HG02884 (cell line): Measurements from ENCODE around the gene HOXC11.

Experiments used
- ATAC-seq: cut with Tn5 transposase; IDR thresholded peaks from one replicate; pipeline ENCODE4 v1.9.1; 2021; ENCODE audit warnings: mild to moderate bottlenecking, moderate library complexity; ENCODE audit not compliant: unreplicated experiment

HOXC11 gene

DNA sequence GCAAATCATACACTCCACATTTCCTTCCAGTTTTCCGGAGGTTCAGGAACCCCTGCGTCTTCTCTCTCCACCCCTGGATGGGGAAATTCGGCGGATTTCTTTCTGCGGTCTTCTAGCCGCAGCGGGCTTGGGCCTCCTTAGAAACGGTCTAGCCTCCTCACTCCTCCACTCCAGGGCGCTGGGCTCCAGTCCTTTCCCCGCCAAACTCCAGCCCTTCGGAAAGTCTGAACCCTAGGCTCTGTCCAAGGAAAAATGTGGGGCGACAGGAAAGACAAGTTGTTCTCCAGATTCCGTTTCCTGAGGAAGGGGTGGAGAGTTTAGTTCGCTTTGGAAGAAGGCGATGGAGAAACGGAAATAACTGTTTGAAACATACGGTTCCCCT, 10.6 kb downstream of the HOXC11 start:
- no peak for ATAC-seq

DNA sequence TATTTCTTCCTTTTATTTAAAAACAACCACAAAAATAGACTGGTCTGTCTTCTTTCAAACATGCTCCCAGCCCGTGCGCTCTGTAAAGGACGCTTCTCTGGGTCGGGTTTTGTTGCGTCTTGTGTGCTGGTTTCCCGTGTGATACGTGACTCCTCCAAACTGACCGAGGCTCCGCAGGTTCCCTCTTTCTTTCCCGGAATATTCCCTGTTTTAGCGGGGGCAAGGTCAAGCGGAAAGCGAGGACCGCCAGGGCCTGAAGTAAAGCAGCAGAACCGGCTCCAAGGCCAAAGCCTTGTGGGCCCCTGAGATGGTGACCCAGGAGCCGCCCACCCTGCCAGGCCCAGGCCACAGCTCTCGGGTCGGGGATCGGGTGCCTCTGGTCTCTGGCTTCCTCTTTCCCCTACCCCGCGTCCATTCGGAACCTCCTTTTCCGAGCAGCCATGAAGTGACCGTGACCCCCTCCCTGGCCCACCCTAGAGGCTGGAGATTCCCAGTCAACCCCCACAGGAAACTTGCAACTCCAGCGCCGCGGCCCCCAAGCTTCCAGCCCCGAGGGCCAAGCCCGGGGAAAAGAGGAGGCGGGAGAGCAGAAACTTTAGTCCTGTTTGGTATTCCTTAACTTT, 11.1 kb downstream of the HOXC11 start:
- no peak for ATAC-seq

DNA sequence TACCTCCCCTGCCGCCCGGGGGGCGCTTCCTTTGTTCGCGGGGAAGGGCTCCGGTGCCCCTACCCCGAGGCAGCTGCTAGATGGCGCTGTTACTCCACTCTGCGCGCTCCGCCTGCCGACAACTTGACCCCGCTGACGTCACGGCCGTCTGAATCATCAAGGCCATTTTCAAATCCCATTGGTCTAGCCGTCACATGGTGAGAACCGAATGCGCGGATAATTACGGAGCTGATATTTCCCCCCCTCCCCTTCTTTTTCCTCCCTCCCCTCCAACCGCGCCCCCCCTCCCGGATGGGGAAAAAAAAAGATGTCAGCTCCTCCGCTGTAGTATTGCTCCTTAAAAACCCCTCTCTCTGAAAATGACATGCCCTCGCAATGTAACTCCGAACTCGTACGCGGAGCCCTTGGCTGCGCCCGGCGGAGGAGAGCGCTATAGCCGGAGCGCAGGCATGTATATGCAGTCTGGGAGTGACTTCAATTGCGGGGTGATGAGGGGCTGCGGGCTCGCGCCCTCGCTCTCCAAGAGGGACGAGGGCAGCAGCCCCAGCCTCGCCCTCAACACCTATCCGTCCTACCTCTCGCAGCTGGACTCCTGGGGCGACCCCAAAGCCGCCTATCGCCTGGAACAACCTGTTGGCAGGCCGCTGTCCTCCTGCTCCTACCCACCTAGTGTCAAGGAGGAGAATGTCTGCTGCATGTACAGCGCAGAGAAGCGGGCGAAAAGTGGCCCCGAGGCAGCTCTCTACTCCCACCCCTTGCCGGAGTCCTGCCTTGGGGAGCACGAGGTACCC, 12.2 kb downstream of the HOXC11 start, which contains the start of gene HOXC10:
Gene HOXC10, plus strand, starts transcription at position 246 of the 791 bp plus-strand sequence. Its CDS starts 114 bp downstream, at position 360.
- peak; percentile 62 for ATAC-seq

DNA sequence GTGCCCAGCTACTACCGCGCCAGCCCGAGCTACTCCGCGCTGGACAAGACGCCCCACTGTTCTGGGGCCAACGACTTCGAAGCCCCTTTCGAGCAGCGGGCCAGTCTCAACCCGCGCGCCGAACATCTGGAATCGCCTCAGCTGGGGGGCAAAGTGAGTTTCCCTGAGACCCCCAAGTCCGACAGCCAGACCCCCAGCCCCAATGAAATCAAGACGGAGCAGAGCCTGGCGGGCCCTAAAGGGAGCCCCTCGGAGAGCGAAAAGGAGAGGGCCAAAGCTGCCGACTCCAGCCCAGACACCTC, 12.7 kb downstream of the HOXC11 start:
- no peak for ATAC-seq

DNA sequence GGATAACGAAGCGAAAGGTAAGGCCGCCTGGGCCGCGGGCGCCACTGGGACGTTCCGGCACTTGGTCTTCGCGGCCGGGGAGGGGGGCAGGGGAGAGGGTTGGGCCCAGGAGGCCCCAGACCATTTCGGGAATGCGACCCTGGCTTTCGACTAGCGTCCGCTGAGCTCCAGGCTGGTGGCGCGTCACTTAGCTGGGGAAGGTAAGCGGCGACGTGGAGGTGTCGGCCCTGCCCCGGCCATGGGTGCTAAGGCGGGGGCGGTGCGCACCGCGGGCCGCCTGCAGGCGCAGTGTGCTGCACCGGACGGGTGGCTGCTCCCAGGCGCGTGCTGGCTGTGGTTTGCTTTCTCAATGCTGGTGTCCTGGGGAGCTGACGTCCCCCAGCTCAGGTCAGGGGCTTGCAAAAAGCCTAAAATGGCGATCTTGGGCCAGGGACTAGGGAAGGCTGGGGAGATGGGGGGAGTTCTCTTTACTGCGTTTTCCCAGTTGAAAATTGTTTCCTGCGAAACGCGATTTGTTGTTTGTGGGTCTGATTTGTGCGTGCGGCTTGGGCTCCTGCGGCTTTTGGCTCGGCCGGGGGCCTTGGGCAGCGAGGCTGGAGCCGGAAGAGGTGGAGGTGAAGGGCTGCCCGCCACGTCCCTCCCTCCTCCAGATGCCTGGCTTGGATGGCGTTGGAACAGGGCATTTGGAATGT, 13.2 kb downstream of the HOXC11 start:
- ATAC-seq = no peak

DNA sequence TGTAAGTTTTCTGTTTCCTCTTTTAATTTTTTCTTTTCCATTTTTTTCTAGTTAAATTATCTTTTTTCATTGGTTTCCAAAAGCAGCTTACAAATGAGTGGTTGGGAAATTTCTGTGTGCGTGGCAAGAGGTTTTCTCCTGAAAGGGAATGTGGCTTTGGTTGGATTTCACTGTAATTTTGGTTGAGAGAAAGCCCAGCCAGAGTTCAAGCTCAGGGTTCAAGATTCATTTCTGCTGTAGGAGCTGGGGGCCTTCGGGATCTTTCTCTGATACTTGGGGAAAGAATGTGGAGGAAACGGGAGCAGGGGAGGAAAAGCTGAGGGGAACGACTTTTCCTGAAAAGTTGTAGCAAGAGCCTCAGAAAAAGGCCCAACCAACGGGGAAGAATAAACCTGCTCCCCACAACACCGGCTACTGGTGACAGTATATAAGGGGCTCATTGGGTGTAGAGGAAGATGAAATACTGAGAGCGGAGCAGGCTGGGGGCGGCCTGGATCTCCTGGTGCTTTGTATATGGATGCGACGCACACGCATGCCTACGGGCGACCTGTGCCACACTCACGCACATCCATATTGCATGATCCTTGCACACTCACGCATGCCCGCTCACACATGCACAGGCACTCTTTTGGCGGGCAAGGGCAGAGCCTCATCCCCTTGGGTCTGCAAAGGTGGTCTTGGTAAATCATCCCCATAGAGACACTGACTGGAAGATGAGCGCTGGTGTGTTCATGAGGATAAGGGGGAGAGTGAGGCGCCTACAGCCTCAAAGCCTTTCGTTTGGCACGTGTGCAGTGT, 14.0 kb downstream of the HOXC11 start:
- no peak for ATAC-seq

DNA sequence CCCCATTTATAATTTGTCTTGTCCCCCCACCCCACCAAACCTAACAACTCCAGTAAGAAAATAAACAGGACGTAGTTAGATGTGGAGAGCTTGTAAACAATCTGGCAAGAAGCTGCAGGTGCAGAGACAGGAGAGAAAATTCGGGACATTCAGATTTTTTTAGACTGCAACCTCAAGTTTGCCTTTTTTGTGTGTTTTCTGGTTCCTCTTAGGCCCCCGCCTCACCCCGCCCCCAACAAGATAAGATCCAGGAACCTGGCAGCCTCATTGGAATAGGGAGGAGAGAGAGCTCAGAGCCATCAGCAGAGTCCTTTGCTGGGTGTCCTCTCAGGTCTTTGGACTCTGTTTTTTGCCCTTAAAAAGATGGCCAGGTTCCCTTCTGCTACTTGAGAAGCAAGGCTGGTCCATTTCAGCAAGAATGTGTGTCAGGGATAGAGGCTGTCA, 14.9 kb downstream of the HOXC11 start:
- no peak for ATAC-seq

DNA sequence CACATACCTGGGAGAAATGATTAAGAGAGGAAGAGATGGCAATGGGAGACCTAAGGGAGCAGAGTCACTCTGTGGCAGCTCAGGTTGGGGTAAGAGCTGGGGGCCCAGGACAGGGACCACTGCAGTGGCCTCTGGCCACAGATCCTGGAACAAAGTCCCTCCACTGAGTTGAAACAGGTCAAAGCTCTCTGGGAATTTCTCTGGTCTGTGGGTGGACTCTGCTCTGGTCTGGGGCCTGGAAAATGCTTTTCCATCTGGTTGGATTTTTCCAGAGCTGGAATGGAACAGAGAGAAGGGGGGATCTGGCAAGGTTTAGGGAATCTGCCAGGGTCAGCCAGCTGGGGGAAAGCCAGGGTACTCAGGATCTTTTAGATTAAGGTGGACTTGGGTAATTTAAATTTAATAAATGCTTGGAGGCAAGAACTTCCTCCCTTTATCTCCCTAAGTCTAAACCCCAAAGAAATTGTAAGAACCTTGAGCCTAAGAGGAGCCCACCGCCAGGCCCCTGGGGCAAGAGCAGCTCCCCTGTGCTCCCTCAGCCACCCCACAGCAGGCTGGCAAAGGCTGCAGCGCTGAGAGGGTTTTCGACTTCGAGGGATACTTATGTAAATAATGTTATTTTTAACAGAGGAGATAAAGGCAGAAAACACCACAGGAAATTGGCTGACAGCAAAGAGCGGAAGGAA, 15.8 kb downstream of the HOXC11 start:
- ATAC-seq = no peak

DNA sequence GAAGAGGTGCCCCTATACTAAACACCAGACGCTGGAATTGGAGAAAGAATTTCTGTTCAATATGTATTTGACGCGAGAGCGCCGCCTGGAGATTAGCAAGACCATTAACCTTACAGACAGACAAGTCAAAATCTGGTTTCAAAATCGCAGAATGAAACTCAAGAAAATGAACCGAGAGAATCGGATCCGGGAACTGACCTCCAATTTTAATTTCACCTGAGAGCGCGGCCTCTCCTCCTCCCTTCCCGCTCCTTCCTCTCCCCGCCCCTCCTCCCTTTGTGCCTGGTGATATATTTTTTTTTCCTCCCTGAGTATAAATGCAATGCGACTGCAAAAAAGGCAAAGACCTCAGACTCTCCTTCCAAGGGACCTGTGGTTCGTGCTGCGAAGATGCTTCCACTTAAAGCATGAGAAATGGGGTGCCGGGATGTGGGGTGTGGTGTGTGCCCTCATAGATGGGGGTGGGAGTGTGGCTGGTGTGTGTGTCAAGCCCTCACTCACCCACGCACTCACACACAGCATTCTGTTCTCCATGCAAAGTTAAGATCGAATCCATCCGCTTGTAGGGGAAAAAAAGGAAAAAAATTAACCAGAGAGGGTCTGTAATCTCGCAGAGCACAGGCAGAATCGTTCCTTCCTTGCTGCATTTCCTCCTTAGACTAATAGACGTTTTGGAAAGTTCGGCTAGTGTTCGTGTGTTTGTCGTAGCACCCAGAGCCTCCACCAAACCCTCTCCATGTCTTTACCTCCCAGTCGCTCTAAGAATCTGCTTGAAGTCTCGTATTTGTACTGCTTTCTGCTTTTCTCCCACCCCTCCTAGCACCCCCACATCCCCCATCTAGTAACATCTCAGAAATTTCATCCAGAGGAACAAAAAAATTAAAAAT, 16.5 kb downstream of the HOXC11 start:
- no peak for ATAC-seq

DNA sequence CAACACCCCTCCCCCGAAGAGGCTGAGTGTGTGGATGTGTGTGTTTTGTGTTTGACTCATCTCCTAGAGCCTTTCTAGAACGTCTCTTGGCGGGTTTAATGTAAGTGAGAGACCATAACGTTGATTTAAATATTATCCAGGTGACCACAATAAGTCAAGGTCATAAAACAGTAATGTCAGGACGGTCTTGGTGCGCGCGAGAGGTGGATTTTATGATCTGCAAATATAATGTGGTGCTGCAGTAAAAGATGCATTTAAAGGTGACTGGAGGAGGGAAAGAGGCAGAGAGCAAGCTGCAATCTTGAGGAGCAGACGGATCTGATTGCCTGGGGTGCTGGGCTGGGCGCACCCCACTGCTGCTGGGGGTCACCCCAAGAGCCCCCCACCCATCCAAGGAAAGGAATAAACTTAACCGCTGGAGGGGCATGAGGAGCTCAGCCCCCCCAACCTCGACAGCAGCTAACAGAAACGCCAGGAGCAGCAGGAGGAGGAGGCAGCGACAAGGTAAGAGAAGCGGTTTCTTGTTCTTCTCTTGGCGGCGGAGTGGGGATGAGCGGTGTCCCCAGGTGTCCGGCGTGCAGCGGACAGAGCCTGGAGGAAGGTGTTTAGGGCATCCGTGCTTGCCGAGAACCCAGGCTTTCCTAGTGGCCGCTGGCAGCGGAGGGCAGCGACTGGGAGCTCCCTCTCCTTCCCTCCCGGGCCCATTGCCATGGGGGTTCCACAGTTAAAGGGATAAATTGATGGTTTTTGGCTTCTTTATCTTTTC, 17.6 kb downstream of the HOXC11 start:
- no peak for ATAC-seq

DNA sequence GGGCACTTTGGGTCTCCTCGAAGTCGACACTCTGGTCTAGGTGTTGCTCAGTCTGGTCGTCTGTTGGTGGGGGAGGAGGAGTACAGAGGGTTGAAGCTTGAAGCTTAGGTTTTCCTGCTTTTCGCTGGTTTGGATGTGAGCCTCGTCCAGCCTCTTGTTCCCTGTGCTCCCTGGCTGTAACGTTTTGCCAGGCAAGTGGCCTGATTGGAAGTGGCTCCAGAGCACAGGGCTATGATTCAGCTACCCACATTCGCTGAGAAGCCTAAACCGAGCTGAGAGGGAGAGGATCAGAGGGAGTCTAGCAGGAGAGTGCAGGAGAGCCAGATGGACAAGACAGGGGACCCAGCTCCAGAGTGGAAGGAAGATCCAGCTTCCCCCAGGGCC, 18.1 kb downstream of the HOXC11 start:
- ATAC-seq = no peak

DNA sequence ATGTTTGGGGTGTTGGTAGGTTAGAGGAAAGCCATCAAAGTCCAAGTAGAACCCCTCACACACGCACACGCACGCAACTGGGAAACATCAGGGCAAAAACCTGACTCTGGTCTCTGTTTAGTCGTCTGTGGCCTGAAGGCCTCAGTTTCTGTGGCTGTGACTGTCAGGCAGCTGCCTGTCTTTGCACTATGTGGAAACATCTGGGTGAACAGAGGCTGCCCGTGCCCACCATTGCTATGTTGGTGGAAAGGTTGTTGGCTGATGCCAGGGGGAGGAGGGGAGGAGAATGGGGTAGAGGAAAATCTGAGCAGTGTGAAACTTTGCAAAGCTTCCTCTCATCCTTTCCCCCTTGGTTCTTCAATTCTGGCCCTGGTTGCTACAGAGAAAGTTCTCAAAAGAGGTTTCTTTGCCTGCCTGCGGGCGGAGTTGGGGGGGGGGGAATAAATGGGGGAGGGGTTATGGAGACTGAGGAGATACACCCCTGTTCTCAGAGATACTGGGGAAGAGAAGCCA, 19.5 kb downstream of the HOXC11 start:
- ATAC-seq = no peak

DNA sequence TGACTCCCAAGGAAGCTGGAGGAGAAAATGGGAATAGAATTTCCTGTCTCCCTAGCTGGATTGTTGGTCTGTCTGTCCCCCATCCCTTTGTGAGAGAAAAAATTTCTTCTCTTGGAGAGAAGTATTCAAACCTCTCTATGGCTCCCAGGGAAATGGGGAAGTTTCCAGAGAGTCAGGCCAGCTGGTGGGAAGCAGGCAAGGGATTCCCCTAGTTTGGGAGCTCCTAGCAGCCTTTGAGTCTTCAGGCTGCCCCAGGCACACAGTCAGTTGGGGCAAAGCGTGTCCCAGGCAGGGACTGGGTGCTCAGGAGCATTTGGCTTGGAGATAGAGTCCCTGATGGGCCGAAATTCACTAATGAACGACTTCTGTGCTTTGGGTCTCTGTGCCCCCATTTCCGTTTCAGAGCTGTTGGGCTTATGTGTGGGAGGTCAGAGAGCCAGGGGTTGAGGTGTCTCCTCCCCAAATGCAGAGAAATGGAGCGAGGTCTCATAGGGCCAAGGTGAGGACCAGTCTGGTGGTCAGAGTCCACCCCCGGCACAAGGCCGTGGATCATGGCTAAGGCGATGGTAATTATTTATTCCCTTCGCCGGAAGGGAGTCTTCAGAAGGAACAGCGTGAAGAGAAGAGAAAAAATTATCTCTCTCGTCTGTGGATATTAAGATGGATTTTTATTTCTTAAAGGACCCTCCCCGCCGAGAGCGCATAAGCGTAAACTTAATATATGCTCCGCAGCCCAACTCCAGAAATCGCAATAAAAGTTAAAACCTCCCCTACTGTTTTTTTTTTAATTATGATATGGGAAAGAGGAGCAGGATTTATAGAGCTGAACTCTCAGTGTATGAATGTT, 20.5 kb downstream of the HOXC11 start:
- ATAC-seq = no peak

DNA sequence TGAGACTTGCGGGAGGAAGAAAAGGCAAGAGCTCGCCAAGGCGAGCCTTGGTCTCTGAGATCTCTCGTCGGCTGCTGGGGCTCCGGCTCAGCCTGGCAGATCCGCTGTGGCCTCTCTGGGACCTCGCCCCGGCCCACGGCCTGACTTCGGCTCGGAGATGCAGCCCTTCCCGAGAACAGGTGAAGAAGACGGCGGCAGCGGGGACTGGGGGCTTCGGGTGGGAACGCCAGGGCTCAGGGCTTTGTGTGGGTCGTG, 21.0 kb downstream of the HOXC11 start:
- no peak for ATAC-seq

DNA sequence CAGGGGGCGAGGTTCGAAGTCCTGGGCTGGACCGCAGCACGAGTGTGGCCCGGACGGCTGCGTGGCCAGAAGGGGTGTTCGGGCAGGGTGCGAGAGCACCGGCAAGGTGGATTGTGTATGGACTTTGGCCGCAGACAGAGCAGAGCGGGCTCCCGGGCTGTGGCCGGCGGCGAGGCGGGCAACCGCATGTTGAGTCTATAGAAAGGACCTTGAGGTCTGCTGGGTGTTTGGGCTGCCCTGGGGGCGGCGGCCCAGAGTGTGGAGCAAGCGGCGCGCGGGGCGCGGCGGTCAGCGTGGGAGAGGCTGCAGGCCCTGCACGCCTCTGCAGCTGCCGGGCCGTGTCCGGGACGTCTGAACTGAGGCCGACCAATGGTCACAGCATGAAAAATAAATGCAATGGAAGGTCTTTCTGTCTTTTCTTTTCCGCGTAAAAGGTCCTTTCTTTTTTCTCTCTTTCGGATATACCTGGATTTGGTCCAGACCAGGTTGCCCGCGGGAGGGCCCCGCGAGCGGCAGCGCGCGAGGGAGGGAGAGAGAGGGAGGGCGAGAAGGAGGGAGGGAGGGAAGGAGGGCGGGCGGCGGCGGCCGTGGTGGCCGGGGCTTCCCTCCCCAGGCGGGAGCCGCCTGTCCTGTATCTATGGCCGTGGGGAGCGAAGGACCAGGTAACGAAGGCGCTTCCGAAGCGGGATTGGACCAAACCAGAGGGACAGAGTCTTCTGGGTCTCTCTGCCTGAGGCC, 21.5 kb downstream of the HOXC11 start:
- no peak for ATAC-seq

DNA sequence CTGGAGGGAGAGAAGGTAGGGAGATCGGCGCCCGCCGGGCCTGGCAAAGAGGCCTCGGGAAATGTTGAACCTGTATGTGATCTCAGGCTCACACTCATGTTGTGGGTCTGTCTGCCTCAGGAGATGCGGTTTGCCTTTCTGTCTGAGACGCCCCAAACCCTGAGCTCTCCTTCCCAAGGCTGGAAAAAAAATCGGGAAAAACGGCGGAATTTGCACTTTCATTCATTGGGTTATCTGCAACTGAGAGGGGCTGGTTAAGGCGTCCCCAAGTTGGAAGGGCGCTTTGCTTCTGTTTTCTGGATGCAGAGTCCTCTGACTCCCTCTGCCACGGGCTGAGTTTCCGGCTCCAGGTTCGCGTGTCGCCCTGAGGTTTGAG, 22.1 kb downstream of the HOXC11 start:
- ATAC-seq = no peak

DNA sequence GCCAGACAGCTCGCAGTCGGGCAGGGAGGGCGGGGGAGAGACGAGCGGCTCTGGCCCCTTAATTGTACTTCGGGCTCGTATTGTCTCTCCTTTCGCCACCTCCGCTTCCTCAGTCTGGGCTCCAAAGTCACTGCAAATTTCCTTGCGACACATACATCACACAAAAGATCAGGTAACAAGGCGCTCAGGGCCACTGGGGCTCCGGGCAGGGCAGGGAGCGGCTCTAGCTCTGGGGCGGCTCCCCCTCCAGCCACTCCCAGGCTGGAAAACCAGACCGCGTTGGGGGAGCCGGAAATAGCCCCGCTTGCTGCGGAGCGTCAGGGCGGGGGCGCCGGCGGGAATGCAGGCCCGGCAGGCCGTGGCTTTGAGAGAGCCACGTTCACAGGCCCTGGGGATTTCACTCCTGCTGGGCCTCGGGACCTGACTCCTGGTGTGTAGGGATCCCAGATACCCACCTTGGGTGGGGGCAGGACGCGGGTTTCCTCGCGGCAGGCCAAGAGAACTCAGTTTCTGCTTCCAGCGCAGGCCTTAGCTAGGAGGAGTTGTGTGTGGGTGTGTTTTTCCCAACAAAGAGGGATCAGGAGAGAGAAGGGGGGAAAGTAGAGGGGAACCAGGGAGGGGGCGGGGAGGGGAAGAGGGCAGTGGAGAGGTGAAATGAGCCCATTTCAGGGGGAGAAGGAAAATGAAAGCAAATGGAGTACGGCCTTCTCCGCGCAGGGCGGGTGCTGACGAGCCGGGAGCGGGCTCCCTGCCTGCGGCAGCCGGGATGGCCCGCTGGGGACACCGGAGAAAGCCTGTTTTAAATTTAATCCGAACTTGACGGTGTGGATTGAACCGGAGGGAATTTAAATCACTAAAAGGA, 22.7 kb downstream of the HOXC11 start:
- ATAC-seq = no peak
